ENCODE data around the gene CYTIP. TPM values are rescaled to one million over a fixed set of nuclear protein-coding genes. Genes with fewer than 3 reads are reported as not detected.

Gene CYTIP
- total and polyA plus RNA-seq, 4 donors, result 7.4 to 45.9 (median 29.4) TPM

DNA sequence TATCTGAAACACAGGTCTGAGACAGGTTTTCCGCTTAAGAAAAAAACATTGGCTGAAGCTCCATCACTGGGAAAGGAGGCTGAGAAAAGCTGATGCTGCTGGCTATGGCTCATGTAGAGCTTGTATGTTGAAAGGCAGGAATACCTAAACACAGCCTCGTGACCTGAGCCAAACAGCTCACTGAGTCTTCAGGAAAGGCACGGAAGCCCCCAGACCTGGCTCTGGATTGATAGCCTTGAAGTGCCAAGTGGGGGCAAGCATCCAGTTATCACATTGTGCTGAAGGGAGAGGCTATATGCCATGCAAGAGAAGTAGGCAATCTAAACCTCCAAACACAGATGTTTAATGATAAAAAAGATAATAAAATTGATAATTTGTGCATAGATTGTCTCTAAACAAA, 21.9 kb downstream of the CYTIP start:
- no peak for DNase-seq
- ATAC-seq (ENCODE audit: insufficient read depth, low FRiP score), result no peak
- Histone ChIP-seq H3K27ac (ENCODE audit: low read depth in 1 of 2, low read length in 1 of 2) (no peak overlapping the region), H3K36me3 (ENCODE audit: control insufficient read depth in 4 of 4, insufficient read depth in 4 of 4, low read length in 4 of 4) (no peaks in the 10 kb centered on the region), H3K4me3 (no peak overlapping the region), H3K9ac (ENCODE audit: insufficient read depth in 1 of 2, low read length in 2 of 2) (no peak overlapping the region), H3K4me1 (ENCODE audit: control insufficient read depth in 5 of 5, insufficient read depth in 5 of 5, low read length in 5 of 5) (no peaks in the 10 kb centered on the region), H3K27me3 (ENCODE audit: control insufficient read depth in 3 of 3, insufficient read depth in 3 of 3, low read length in 2 of 3) (no peaks in the 10 kb centered on the region), H3K9me3 (ENCODE audit: control insufficient read depth in 4 of 4, insufficient read depth in 3 of 4, low read length in 3 of 4) (peaks cover 0 to 3% (median 0%) of the 10 kb centered on the region in 4 donors)
- TF ChIP-seq, protein P1, sequence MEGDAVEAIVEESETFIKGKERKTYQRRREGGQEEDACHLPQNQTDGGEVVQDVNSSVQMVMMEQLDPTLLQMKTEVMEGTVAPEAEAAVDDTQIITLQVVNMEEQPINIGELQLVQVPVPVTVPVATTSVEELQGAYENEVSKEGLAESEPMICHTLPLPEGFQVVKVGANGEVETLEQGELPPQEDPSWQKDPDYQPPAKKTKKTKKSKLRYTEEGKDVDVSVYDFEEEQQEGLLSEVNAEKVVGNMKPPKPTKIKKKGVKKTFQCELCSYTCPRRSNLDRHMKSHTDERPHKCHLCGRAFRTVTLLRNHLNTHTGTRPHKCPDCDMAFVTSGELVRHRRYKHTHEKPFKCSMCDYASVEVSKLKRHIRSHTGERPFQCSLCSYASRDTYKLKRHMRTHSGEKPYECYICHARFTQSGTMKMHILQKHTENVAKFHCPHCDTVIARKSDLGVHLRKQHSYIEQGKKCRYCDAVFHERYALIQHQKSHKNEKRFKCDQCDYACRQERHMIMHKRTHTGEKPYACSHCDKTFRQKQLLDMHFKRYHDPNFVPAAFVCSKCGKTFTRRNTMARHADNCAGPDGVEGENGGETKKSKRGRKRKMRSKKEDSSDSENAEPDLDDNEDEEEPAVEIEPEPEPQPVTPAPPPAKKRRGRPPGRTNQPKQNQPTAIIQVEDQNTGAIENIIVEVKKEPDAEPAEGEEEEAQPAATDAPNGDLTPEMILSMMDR (IDR thresholded peaks at IDR 0.05; ENCODE audit: control extremely low read depth, extremely low read depth), result no peak
- 90 to 91% methylated on average over 3 of the region's 3 CpGs for WGBS, 2 donors

GRCh38 chr2:157421331-157421944, 22.5 kb downstream of the CYTIP start:
- peaks cover 0 to 2% (median 0%) of the 10 kb centered on the region in 4 donors for H3K9me3 ChIP-seq (ENCODE audit: control insufficient read depth in 4 of 4, insufficient read depth in 3 of 4, low read length in 3 of 4)
- H3K9ac ChIP-seq (ENCODE audit: insufficient read depth in 1 of 2, low read length in 2 of 2), result no peak overlapping the region
- TF ChIP-seq, protein P1 (IDR thresholded peaks at IDR 0.05; ENCODE audit: control extremely low read depth, extremely low read depth), result no peak
- no peaks in the 10 kb centered on the region for H3K27me3 ChIP-seq (ENCODE audit: control insufficient read depth in 3 of 3, insufficient read depth in 3 of 3, low read length in 2 of 3)
- H3K36me3 ChIP-seq (ENCODE audit: control insufficient read depth in 4 of 4, insufficient read depth in 4 of 4, low read length in 4 of 4), result no peaks in the 10 kb centered on the region
- H3K27ac ChIP-seq (ENCODE audit: low read depth in 1 of 2, low read length in 1 of 2), result peak overlapping the region in 1 of 2 donors; percentile 61
- no peak for DNase-seq
- H3K4me3 ChIP-seq, result no peak overlapping the region
- H3K4me1 ChIP-seq (ENCODE audit: control insufficient read depth in 5 of 5, insufficient read depth in 5 of 5, low read length in 5 of 5), result no peaks in the 10 kb centered on the region
- no peak for ATAC-seq (ENCODE audit: insufficient read depth, low FRiP score)
- 62 to 64% methylated on average over 2 of the region's 2 CpGs for WGBS, 2 donors

DNA sequence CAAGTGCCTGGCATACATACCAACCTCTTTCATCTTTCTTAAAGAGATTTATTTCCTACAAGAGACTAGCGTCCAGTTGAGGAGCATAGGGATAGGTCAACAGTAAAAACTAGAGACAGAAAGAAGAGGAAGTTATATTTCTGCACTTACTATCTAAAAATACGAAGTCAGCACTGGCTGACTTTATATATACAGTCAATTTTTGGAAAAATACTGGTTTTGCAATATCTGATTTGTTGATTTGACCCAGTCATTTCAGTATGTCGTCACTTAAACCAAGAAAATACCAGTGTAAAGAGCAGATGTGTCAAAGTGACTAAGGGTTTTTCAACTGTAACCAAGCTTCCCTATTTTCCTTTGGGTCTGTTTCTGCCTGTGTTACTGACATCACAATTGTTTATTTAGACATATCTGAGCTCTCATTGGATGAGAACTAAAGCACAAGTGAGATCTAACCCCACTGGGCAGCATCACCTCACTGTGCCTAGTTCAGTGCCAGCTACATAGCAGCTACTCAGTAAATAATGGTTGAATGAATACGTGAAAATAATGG, 23.0 kb downstream of the CYTIP start:
- Histone ChIP-seq H3K27me3 (ENCODE audit: control insufficient read depth in 3 of 3, insufficient read depth in 3 of 3, low read length in 2 of 3) (no peaks in the 10 kb centered on the region), H3K36me3 (ENCODE audit: control insufficient read depth in 4 of 4, insufficient read depth in 4 of 4, low read length in 4 of 4) (no peaks in the 10 kb centered on the region), H3K4me3 (no peak overlapping the region), H3K9ac (ENCODE audit: insufficient read depth in 1 of 2, low read length in 2 of 2) (no peak overlapping the region), H3K9me3 (ENCODE audit: control insufficient read depth in 4 of 4, insufficient read depth in 3 of 4, low read length in 3 of 4) (no peaks in the 10 kb centered on the region), H3K4me1 (ENCODE audit: control insufficient read depth in 5 of 5, insufficient read depth in 5 of 5, low read length in 5 of 5) (no peaks in the 10 kb centered on the region), H3K27ac (ENCODE audit: low read depth in 1 of 2, low read length in 1 of 2) (peak overlapping the region in 1 of 2 donors; percentile 61)
- DNase-seq (peak in 1 of 3 donors; percentile 23), ATAC-seq (ENCODE audit: insufficient read depth, low FRiP score) (peak; percentile 70)
- WGBS, 2 donors, result 42 to 50% methylated on average over 4 of the region's 4 CpGs
- TF ChIP-seq, protein P1 (IDR thresholded peaks at IDR 0.05; ENCODE audit: control extremely low read depth, extremely low read depth), result no peak
